ENCODE data around the gene PER1. TPM values are rescaled to one million over a fixed set of nuclear protein-coding genes. Genes with fewer than 3 reads are reported as not detected.
A peak's percentile ranks its signal among the peaks of the same experiment; 100 is the strongest.

Gene PER1
- total and polyA plus RNA-seq, 2 of the 13 experiments (the other 11 are each of a cell fraction or from before 2014, with no cell fraction given): 2.6 to 3.6 TPM

DNA sequence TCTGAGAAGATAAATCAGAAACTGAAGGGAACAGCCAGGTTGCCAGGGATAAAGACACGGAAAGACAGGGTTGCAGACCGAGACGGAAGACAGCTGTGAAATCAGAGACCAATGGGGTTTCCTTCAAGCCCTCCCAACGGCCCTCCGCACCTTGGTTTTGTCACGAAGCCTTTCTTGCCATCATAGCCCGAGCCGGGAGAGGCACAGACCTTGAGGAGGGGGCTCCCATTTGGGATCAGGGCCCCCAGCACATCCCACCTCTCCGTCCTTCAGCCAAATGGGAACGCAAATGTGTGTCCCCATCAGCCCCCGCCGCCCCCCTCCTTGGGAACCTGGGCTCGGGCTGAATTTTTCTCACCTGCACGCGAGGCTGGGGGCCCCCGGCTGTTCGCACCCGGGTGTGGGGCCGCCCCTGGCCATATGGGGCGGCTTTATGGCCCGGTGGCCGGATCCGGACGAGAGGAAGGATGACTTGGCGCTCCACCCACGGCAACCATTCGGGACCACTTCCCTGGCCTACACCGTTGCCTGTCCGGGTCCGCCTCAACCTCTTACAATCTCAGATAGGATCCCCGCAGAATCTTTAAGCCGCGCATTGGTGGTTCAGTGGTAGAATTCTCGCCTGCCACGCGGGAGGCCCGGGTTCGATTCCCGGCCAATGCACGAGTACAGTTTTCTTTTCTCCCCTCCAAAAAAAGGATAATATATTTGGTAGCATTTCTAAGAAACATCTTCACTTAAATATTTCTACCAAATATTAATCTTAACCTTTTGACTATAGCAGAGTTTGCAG, 26.9 kb downstream of the PER1 start (continued):
- no peak for TF ChIP-seq CBFB (CRISPR knock-in tag; IDR thresholded peaks at IDR 0.05)
- no peak for TF ChIP-seq ZFYVE20 (CRISPR knock-in tag; IDR thresholded peaks at IDR 0.05; ENCODE audit: borderline replicate concordance, low read depth)
- no peak for TF ChIP-seq ZNF761 (CRISPR knock-in tag; conservative IDR thresholded peaks at IDR 0.05)
- no peak for TF ChIP-seq MEIS1 (CRISPR knock-in tag; IDR thresholded peaks at IDR 0.05; ENCODE audit: borderline replicate concordance)
- TF ChIP-seq, protein P1, sequence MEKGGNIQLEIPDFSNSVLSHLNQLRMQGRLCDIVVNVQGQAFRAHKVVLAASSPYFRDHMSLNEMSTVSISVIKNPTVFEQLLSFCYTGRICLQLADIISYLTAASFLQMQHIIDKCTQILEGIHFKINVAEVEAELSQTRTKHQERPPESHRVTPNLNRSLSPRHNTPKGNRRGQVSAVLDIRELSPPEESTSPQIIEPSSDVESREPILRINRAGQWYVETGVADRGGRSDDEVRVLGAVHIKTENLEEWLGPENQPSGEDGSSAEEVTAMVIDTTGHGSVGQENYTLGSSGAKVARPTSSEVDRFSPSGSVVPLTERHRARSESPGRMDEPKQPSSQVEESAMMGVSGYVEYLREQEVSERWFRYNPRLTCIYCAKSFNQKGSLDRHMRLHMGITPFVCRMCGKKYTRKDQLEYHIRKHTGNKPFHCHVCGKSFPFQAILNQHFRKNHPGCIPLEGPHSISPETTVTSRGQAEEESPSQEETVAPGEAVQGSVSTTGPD (CRISPR knock-in tag; IDR thresholded peaks at IDR 0.05): no peak
- no peak for TF ChIP-seq SKI (IDR thresholded peaks at IDR 0.05; ENCODE audit: partially characterized antibody)
- TF ChIP-seq ZNF850 (CRISPR knock-in tag; conservative IDR thresholded peaks at IDR 0.05): no peak
- no peak for TF ChIP-seq CC2D1A (CRISPR knock-in tag; IDR thresholded peaks at IDR 0.05)
- TF ChIP-seq THAP11 (CRISPR knock-in tag; IDR thresholded peaks at IDR 0.05): 0 out of 2 replicates have a peak, but pooled peaks have one; percentile 37
- no peak for TF ChIP-seq SALL2 (CRISPR knock-in tag; IDR thresholded peaks at IDR 0.05)
- TF ChIP-seq, protein P2, sequence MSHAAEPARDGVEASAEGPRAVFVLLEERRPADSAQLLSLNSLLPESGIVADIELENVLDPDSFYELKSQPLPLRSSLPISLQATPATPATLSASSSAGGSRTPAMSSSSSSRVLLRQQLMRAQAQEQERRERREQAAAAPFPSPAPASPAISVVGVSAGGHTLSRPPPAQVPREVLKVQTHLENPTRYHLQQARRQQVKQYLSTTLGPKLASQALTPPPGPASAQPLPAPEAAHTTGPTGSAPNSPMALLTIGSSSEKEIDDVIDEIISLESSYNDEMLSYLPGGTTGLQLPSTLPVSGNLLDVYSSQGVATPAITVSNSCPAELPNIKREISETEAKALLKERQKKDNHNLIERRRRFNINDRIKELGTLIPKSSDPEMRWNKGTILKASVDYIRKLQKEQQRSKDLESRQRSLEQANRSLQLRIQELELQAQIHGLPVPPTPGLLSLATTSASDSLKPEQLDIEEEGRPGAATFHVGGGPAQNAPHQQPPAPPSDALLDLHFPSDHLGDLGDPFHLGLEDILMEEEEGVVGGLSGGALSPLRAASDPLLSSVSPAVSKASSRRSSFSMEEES (CRISPR knock-in tag; IDR thresholded peaks at IDR 0.05): no peak
- no peak for TF ChIP-seq SIX1 (CRISPR knock-in tag; IDR thresholded peaks at IDR 0.05; ENCODE audit: borderline replicate concordance)
- TF ChIP-seq TCF7 (IDR thresholded peaks at IDR 0.05; ENCODE audit: low read depth): no peak
- peak; percentile 30; the same call in 1 of the 2 replicates for TF ChIP-seq ZNF629 (CRISPR knock-in tag; conservative IDR thresholded peaks at IDR 0.05)
- peak; percentile 58; the same call in 1 of the 2 replicates for TF ChIP-seq ZNF747 (CRISPR knock-in tag; IDR thresholded peaks at IDR 0.05; ENCODE audit: borderline replicate concordance)
- TF ChIP-seq ZNF296 (CRISPR knock-in tag; conservative IDR thresholded peaks at IDR 0.05): 0 out of 2 replicates have a peak, but pooled peaks have one; percentile 33
- TF ChIP-seq, protein P3, sequence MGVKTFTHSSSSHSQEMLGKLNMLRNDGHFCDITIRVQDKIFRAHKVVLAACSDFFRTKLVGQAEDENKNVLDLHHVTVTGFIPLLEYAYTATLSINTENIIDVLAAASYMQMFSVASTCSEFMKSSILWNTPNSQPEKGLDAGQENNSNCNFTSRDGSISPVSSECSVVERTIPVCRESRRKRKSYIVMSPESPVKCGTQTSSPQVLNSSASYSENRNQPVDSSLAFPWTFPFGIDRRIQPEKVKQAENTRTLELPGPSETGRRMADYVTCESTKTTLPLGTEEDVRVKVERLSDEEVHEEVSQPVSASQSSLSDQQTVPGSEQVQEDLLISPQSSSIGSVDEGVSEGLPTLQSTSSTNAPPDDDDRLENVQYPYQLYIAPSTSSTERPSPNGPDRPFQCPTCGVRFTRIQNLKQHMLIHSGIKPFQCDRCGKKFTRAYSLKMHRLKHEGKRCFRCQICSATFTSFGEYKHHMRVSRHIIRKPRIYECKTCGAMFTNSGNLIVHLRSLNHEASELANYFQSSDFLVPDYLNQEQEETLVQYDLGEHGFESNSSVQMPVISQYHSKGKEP (CRISPR knock-in tag; IDR thresholded peaks at IDR 0.05): no peak
- TF ChIP-seq MTA1 (CRISPR knock-in tag; IDR thresholded peaks at IDR 0.05; ENCODE audit: borderline replicate concordance): no peak
- no peak for TF ChIP-seq ZC3H13 (CRISPR knock-in tag; IDR thresholded peaks at IDR 0.05)
- TF ChIP-seq MTF2 (CRISPR knock-in tag; IDR thresholded peaks at IDR 0.05; ENCODE audit: borderline replicate concordance): no peak
- no peak for TF ChIP-seq ZNF3 (CRISPR knock-in tag; IDR thresholded peaks at IDR 0.05)
- 0 out of 2 replicates have a peak, but pooled peaks have one; percentile 32 for TF ChIP-seq ZNF709 (CRISPR knock-in tag; IDR thresholded peaks at IDR 0.05)
- no peak for TF ChIP-seq ESRRA (CRISPR knock-in tag; IDR thresholded peaks at IDR 0.05; ENCODE audit: low read depth)
- no peak for TF ChIP-seq ZNF136 (CRISPR knock-in tag; IDR thresholded peaks at IDR 0.05; ENCODE audit: low read depth)
- no peak for TF ChIP-seq SIN3A (IDR thresholded peaks at IDR 0.05; ENCODE audit: borderline replicate concordance, low read depth, low read length)
- TF ChIP-seq ZNF333 (CRISPR knock-in tag; IDR thresholded peaks at IDR 0.05; ENCODE audit: borderline replicate concordance): no peak
- TF ChIP-seq ZNF160 (CRISPR knock-in tag; IDR thresholded peaks at IDR 0.05): no peak
- TF ChIP-seq SSRP1 (CRISPR knock-in tag; IDR thresholded peaks at IDR 0.05): no peak

All from HepG2 (cell line).